Measurements from ENCODE around the gene EEF2K. TPM values are rescaled to one million over a fixed set of nuclear protein-coding genes. Genes with fewer than 3 reads are reported as not detected.

The EEF2K gene
- total RNA-seq, 2 experiments from 2014 or later: 23.0 to 24.1 TPM

DNA sequence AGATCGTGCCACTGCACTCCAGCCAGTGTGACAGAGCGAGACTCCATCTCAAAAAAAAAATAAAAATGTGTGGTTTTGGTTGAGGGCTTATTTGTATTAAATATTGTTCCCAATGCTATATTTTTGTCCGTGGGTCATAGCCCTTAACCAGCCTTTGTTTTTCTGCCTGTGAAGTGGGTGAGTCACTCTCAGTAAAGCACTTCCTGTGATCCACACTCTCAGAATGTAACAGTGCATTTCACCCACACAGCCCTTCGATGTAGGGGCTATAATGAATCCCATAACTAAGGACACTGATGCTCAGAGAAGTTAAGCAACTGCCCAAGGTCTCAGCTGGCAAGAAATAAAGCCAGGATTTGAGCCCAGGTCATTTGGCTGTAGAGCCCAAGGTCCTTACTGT, 56.4 kb downstream of the EEF2K start:
- POLR2A ChIA-PET: interaction anchor here (0.7 kb wide), 1 partner anchor 42 kb away, joined by 4 read pairs; no protein-coding TSS in a partner anchor
- Mint-ChIP-seq H3K4me3 (no peak overlapping the region), H3K27me3 (no peaks in the 10 kb centered on the region), H3K36me3 (peaks cover 41% of the 10 kb centered on the region), H3K9me3 (peaks cover 3% of the 10 kb centered on the region), H3K4me1 (ENCODE audit: low read depth) (peaks cover 8% of the 10 kb centered on the region), H3K27ac (peak overlapping the region; percentile 23)
- CTCF ChIA-PET: no interaction called here
- DNase-seq: peak; percentile 20
- intact Hi-C loops (cut with micrococcal nuclease): no loop called here

DNA sequence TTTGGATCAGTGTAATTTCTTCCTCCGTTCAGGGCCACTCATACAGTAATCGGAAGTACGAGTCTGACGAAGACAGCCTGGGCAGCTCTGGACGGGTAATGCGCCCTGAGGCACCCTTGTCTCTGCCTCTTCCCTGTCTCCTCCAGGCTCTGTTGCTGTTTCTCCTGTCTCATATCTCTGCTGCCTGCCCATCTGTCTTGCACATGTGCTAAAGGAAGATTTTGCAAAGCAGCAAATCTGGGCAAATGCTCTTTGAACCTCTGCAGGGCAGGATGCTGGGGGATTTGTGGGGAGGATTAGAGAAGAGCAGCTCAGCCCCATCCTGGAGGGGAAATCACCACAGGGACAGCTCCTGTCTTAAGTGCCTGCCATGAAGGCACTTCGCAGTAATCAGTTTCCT, 58.7 kb downstream of the EEF2K start:
- Mint-ChIP-seq H3K27me3 (no peaks in the 10 kb centered on the region), H3K4me3 (no peak overlapping the region), H3K4me1 (ENCODE audit: low read depth) (peaks cover 8% of the 10 kb centered on the region), H3K9me3 (peaks cover 3% of the 10 kb centered on the region), H3K27ac (no peak overlapping the region), H3K36me3 (peaks cover 27% of the 10 kb centered on the region)
- intact Hi-C loops (cut with micrococcal nuclease): no loop called here
- ChIA-PET POLR2A (no interaction called here), CTCF (interaction anchor here (0.6 kb wide), 1 partner anchor 60 kb away, joined by 3 read pairs; no protein-coding TSS in a partner anchor)
- no peak for DNase-seq

DNA sequence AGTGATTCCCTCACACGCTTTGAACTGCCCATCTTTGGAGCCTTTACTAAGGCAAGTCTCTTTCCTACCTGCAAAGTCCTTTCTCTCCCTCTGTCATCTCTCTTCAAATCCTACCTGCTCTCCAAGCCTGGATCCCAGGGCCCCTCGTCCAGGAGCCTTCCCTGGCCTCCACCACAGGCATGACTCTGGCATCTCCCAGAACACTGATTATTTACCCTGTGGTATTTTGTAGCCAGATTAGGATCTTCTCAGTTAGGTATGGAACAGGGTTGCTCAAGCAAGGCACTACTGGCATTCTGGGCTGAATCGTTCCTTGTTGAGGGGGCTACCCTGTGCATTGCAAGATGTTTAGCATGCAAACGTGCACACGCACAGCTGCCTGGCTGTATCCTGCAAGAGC, 59.3 kb downstream of the EEF2K start:
- peaks cover 9% of the 10 kb centered on the region for H3K4me1 Mint-ChIP-seq (ENCODE audit: low read depth)
- H3K27ac Mint-ChIP-seq: no peak overlapping the region
- POLR2A ChIA-PET: no interaction called here
- peaks cover 22% of the 10 kb centered on the region for H3K36me3 Mint-ChIP-seq
- H3K27me3 Mint-ChIP-seq: no peaks in the 10 kb centered on the region
- CTCF ChIA-PET: no interaction called here
- peaks cover 1% of the 10 kb centered on the region for H3K9me3 Mint-ChIP-seq
- no peak overlapping the region for H3K4me3 Mint-ChIP-seq
- no peak for DNase-seq
- intact Hi-C loops (cut with micrococcal nuclease): no loop called here

DNA sequence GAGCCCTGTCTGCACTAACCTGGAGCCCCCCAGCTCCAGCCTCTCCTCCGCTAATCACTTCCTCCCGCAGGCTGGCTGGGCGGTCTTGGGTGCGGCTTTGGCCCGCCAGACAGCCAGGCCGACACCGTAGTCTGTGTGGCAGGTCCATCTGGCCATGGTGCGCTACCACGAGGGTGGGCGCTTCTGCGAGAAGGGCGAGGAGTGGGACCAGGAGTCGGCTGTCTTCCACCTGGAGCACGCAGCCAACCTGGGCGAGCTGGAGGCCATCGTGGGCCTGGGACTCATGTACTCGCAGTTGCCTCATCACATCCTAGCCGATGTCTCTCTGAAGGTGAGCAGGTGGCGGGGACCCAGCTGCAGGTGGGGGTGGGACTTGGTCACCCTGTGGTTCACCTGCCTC, 60.5 kb downstream of the EEF2K start:
- peaks cover 19% of the 10 kb centered on the region for H3K36me3 Mint-ChIP-seq
- peaks cover 12% of the 10 kb centered on the region for H3K4me1 Mint-ChIP-seq (ENCODE audit: low read depth)
- intact Hi-C loops (cut with micrococcal nuclease): no loop called here
- H3K27me3 Mint-ChIP-seq: no peaks in the 10 kb centered on the region
- H3K9me3 Mint-ChIP-seq: no peaks in the 10 kb centered on the region
- no peak overlapping the region for H3K4me3 Mint-ChIP-seq
- no peak overlapping the region for H3K27ac Mint-ChIP-seq
- ChIA-PET POLR2A (no interaction called here), CTCF (no interaction called here)
- no peak for DNase-seq

DNA sequence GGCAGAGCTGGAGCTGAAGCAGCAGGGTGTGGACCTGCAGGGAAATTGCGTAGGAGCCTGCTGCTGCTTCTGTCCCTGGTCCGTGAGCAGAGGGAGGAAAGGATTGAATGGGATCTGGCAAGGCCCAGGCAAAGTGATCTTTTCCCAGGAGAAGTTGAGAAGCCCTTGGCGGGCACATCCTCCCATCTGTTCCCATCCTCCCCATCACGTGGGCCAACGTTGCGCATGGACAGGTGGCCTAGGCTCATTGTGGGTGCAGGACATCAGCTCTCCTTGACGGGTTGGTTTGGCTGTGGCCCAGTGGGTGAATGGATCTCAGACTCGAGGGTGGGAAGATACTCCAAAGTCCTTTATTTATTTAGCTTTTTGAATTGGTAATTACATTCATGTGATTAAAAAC, 61.7 kb downstream of the EEF2K start:
- intact Hi-C loops (cut with micrococcal nuclease): no loop called here
- POLR2A ChIA-PET: no interaction called here
- CTCF ChIA-PET: interaction anchor here (0.6 kb wide), 1 partner anchor 22 kb away, joined by 3 read pairs; no protein-coding TSS in a partner anchor

DNA sequence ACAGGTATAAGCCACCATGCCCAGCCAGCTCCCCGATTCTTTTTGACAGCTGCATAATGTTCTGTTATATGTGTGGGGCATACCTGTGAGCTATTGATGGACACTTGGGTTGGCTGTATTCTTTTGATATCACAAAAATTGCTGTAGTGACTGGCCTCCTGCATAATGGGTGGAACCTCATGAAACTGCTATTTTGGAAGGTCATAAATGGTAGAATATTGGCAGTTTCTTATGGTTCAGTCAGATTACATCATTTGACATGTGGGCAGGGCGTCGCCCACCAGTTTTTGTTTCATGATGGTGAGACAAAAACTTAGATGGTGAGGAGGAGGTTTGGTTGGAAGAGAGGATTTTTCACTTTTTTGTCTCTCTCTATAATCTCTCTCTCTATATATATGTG, 64.4 kb downstream of the EEF2K start:
- ChIA-PET POLR2A (interaction anchor here (0.6 kb wide), 1 partner anchor 10 kb away, joined by 3 read pairs; no protein-coding TSS in a partner anchor), CTCF (no interaction called here)
- H3K4me1 Mint-ChIP-seq (ENCODE audit: low read depth): peaks cover 4% of the 10 kb centered on the region
- peaks cover 26% of the 10 kb centered on the region for H3K36me3 Mint-ChIP-seq
- DNase-seq: peak; percentile 15
- intact Hi-C loops (cut with micrococcal nuclease): no loop called here
- H3K4me3 Mint-ChIP-seq: no peak overlapping the region
- H3K27ac Mint-ChIP-seq: no peak overlapping the region
- H3K9me3 Mint-ChIP-seq: no peaks in the 10 kb centered on the region
- no peaks in the 10 kb centered on the region for H3K27me3 Mint-ChIP-seq

More for the DNA sequence above, 61.7 kb downstream of the EEF2K start:
- peaks cover 26% of the 10 kb centered on the region for H3K36me3 Mint-ChIP-seq
- H3K4me3 Mint-ChIP-seq: no peak overlapping the region
- no peaks in the 10 kb centered on the region for H3K27me3 Mint-ChIP-seq
- peaks cover 4% of the 10 kb centered on the region for H3K4me1 Mint-ChIP-seq (ENCODE audit: low read depth)
- no peak overlapping the region for H3K27ac Mint-ChIP-seq
- no peaks in the 10 kb centered on the region for H3K9me3 Mint-ChIP-seq
- DNase-seq: no peak

DNA sequence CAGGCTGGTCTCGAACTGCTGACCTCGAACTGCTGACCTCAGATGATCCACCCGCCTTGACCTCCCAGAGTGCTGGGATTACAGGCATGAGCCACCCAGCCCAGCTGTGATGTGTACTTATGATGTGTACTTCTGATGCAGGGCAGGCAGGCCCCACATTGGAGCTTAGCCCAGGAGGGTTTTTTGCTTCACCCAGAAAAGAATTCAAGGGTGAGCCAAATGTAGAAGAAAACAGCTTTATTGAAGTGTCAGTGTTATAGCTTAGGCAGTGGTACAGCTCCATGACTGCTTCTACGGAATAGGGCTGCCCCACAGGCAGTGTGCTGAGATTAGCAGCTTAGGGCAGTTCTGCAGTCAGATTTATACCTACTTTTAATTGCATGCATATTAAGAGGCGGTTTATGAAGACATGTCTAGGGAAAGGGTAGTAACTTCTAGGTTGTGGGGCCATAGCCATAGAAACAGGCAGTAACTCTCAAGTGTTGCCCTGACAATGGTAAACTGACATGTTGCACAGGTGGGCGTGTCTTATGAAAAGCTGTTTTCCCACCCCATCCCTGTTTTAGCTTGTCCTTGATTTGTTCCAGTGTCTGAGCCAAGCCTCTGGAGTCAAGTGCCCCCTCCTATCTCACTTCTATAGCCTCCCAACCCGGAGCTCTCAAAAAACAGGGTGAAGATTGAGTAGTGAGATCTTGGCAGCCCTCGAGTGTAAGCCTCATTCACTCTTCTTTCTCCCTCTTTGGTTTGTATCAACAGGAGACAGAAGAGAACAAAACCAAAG, 67.0 kb downstream of the EEF2K start:
- ChIA-PET CTCF (no interaction called here), POLR2A (no interaction called here)
- DNase-seq: no peak
- Mint-ChIP-seq H3K9me3 (no peaks in the 10 kb centered on the region), H3K4me3 (no peak overlapping the region), H3K4me1 (ENCODE audit: low read depth) (peaks cover 4% of the 10 kb centered on the region), H3K36me3 (peaks cover 19% of the 10 kb centered on the region), H3K27ac (no peak overlapping the region), H3K27me3 (no peaks in the 10 kb centered on the region)
- intact Hi-C loops (cut with micrococcal nuclease): no loop called here

DNA sequence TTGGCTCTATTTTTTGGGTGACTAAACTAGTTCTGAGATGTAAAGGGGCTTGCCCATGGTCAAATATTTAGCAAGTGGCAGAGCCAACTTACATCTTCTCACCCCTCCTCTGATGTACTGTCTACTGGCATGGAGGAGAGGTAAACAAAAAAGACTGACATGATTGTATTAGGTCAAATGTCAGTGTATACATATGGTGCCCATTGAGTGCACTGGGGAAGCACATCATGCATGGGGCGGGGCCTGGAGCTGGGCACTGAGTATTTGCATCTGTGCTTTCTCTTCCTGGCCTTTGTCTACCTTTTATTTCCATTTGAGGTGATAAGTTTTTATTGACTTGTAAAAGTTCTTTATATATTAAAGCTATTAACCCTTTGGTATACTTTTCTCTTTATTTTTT, 68.8 kb downstream of the EEF2K start:
- no peak overlapping the region for H3K27ac Mint-ChIP-seq
- ChIA-PET CTCF (interaction anchor here (0.9 to 2.0 kb wide), 2 partner anchors 22 to 26 kb away, joined by 3 to 6 read pairs; no protein-coding TSS in a partner anchor), POLR2A (no interaction called here)
- H3K9me3 Mint-ChIP-seq: no peaks in the 10 kb centered on the region
- peaks cover 16% of the 10 kb centered on the region for H3K36me3 Mint-ChIP-seq
- H3K4me3 Mint-ChIP-seq: no peak overlapping the region
- H3K4me1 Mint-ChIP-seq (ENCODE audit: low read depth): peaks cover 4% of the 10 kb centered on the region
- intact Hi-C loops (cut with micrococcal nuclease): no loop called here
- no peaks in the 10 kb centered on the region for H3K27me3 Mint-ChIP-seq
- DNase-seq: no peak

- POLR2A ChIA-PET: interaction anchor here (0.6 kb wide), 1 partner anchor 318 kb away, joined by 3 read pairs; no protein-coding TSS in a partner anchor
- intact Hi-C loops (cut with micrococcal nuclease): no loop called here
Observed at GRCh38 chr16:22278441-22279230, 72.6 kb downstream of the EEF2K start.

GRCh38 chr16:22282254-22282892, 76.3 kb downstream of the EEF2K start:
- POLR2A ChIA-PET: no interaction called here
- Mint-ChIP-seq H3K27ac (no peak overlapping the region), H3K4me1 (ENCODE audit: low read depth) (no peaks in the 10 kb centered on the region), H3K27me3 (no peaks in the 10 kb centered on the region), H3K4me3 (no peak overlapping the region), H3K36me3 (peaks cover 27% of the 10 kb centered on the region), H3K9me3 (no peaks in the 10 kb centered on the region)
- intact Hi-C loops (cut with micrococcal nuclease): no loop called here
- CTCF ChIA-PET: no interaction called here
- no peak for DNase-seq

More at GRCh38 chr16:22278441-22279230, 72.6 kb downstream of the EEF2K start:
- H3K27ac Mint-ChIP-seq: no peak overlapping the region
- no peak overlapping the region for H3K4me3 Mint-ChIP-seq
- peaks cover 21% of the 10 kb centered on the region for H3K36me3 Mint-ChIP-seq
- no peak for DNase-seq
- H3K4me1 Mint-ChIP-seq (ENCODE audit: low read depth): no peaks in the 10 kb centered on the region
- CTCF ChIA-PET: interaction anchor here (1.0 kb wide), 1 partner anchor 72 kb away, joined by 4 read pairs; the partner anchor contains the start of gene EEF2K
- H3K27me3 Mint-ChIP-seq: no peaks in the 10 kb centered on the region
- no peaks in the 10 kb centered on the region for H3K9me3 Mint-ChIP-seq

DNA sequence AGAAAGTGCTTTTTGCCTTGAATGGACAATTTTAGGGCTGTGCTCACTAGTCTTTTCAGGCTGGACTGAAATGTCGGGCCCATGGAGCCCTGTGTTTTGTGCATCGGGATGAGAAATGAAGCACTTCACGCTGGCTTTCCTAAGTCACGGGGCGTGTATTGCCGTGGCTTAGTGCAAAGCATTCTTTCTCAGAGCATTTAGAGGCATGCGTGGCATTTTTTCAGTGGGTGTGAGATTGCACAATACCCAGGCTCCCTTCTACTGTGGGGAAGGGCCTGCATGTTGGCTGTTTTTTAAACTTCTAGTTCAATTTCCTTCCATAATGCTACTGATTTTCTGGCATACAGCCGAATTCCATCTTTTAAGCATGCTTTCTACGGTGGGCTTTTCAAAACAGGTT, 78.6 kb downstream of the EEF2K start:
- Mint-ChIP-seq H3K36me3 (peaks cover 27% of the 10 kb centered on the region), H3K27ac (no peak overlapping the region), H3K27me3 (no peaks in the 10 kb centered on the region), H3K4me1 (ENCODE audit: low read depth) (no peaks in the 10 kb centered on the region), H3K9me3 (no peaks in the 10 kb centered on the region), H3K4me3 (no peak overlapping the region)
- ChIA-PET CTCF (no interaction called here), POLR2A (no interaction called here)
- DNase-seq: no peak
- intact Hi-C loops (cut with micrococcal nuclease): no loop called here

GRCh38 chr16:22285080-22285479, 79.0 kb downstream of the EEF2K start:
- Mint-ChIP-seq H3K9me3 (no peaks in the 10 kb centered on the region), H3K4me1 (ENCODE audit: low read depth) (no peaks in the 10 kb centered on the region), H3K27me3 (no peaks in the 10 kb centered on the region), H3K36me3 (peaks cover 27% of the 10 kb centered on the region), H3K27ac (no peak overlapping the region), H3K4me3 (no peak overlapping the region)
- DNase-seq: no peak
- CTCF ChIA-PET: no interaction called here
- intact Hi-C loops (cut with micrococcal nuclease): no loop called here
- POLR2A ChIA-PET: no interaction called here
